Left colon (tissue), 2 donors: ENCODE measurements around the gene GNAI1. TPM values are rescaled to one million over a fixed set of nuclear protein-coding genes. Genes with fewer than 3 reads are reported as not detected.

ENCODE experiments used
- ATAC-seq: fragments of 200-7000 bp; cut with Tn5 transposase; one replicate; pipeline ENCODE4 v1.9.1; 2020; ENCODE audit warnings: mild to moderate bottlenecking, moderate library complexity
- DNase-seq, 2 donors: peaks; one replicate each; pipeline ENCODE4 v3.0.0-alpha.2; 2020
- intact Hi-C, 2 donors: fragments of 100-400 bp; cut with DNase I in 1 of 2; cut with micrococcal nuclease in 1 of 2; formaldehyde crosslinking; loops; one replicate each; pipeline versions ENCODE4 v1.11.2 to v1.14.0; 2022; cut with DNase I, micrococcal nuclease
- total RNA-seq, 2 donors: library from RNA; stranded (reverse); fragmentation: NEBNext Ultra II Directional; extraction: Animal tissue kit (Norgen Biotek cat#: 25700); gene quantifications; one replicate each; pipeline ENCODE4 v1.2.1, GENCODE V29; 2021
- donor health status: DM: no; HTN: no; CAD: no.
- donor health status: DM: yes; HTN: yes; CAD: no.

Gene GNAI1
- total RNA-seq, 2 donors from 2014 or later: 22.9 to 31.7 TPM

DNA sequence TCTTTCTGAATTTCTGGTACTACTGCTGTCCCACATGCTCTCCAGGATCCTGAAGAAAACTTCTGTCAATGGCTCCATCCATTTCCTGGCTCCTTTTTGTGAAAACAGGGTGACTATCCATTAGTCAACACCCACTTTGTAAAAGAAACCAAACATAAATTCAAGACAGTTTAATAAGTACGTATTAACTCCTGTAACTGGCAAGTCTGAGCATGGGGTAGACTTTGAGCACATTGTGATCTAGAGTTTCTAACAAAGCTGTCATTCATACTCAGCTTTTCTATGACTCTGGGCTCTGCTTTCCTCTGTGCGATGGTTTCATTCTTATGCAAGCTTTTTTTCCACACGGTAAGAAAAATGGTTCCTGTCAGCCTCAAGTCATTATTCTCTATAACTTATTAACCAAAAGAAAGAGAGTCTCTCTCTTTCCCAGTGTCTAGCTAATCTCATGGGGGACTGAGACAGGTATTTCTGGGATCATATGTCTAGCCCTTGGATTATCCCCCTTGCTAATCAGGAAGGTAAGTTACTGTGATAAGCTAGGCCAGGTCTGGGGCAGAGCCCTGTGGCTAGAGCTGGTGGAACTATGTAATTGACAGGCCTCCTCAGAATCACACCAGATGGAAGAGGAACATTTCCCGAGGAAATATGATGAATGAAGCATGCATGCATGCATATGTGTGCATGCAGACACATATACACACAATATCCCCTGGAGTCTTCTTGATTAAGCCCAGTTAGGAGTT is 98.5 kb downstream of the GNAI1 start:
- ATAC-seq: no peak
- intact Hi-C loops: no loop called here
- no peak for DNase-seq

DNA sequence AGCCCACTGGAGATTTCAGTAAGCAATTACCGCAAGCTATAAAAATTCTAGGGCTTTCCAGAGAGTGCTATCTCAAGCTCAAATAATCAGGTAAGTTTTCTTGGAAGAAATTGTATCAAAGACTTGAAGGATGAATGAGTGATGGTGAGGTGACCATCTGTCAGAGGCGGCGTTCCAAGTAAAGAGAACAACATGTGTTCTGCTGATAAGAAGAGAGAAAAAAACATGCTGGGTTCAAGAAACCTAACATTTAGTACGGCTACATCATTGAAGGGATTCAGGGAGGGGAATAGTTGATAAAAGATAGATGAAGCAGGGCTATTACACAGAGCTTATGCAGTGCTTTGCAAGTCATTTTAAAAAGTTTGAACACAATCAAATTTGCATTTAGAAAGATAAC is 100.7 kb downstream of the GNAI1 start:
- DNase-seq: no peak
- intact Hi-C loops: no loop called here

GRCh38 chr7:80236681-80237080 is 102.0 kb downstream of the GNAI1 start:
- DNase-seq (no peak), ATAC-seq (no peak)
- intact Hi-C loops: no loop called here

More for the DNA sequence above, 100.7 kb downstream of the GNAI1 start:
- ATAC-seq: no peak

- intact Hi-C loops: no loop called here
- ATAC-seq: no peak
- no peak for DNase-seq
Measured at GRCh38 chr7:80240265-80241025, 105.8 kb downstream of the GNAI1 start.

DNA sequence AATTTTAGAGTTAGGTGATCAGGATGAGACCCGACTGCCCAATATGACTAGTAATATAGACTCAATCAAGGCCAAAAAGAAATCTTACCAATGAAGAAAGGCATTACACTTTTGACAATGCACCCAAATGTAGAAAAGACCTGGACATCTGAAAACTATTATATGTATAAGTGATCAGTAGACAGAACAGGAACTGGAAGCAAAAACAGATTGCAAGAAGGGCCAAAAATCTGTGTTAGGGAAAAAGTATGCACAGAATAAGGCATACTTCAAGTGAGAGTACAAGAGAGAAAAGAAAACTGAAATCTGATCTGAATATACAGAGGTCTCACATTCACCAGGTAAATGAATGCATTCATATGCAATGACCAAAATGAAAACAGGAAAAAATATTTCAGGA is 107.0 kb downstream of the GNAI1 start:
- intact Hi-C loops: no loop called here
- ATAC-seq (no peak), DNase-seq (no peak)

GRCh38 chr7:80243425-80243824 is 108.8 kb downstream of the GNAI1 start:
- DNase-seq (no peak), ATAC-seq (no peak)
- intact Hi-C loops: no loop called here

GRCh38 chr7:80244206-80244916 is 109.7 kb downstream of the GNAI1 start:
- DNase-seq (no peak), ATAC-seq (no peak)
- intact Hi-C loops: no loop called here

- DNase-seq: no peak
- no peak for ATAC-seq
- intact Hi-C loops: no loop called here
Measured at GRCh38 chr7:80247144-80247543, 112.5 kb downstream of the GNAI1 start.

DNA sequence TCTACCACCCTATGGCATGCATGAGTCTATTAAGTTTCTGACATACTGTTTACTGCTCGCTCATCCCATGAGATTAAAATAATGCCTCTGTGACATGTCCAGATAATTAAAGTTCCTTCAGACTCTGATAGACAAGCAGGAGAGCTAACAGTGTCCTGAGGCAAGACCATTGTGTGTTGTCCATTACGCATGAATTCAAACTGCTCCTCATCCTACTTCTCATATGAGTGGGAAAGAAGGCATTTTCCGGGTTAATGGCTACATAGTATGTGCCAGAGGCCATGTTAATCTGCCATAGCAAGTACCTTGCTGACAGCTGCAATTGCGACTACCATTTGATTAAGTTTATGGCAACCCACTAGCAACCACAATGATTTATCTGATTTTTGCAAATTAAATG is 113.3 kb downstream of the GNAI1 start:
- ATAC-seq (no peak), DNase-seq (no peak)
- intact Hi-C loops: no loop called here

GRCh38 chr7:80249184-80249583 is 114.6 kb downstream of the GNAI1 start:
- no peak for ATAC-seq
- intact Hi-C loops: no loop called here
- DNase-seq: no peak

GRCh38 chr7:80249619-80250295 is 115.1 kb downstream of the GNAI1 start:
- ATAC-seq: no peak

GRCh38 chr7:80253237-80253636 is 118.6 kb downstream of the GNAI1 start:
- intact Hi-C loops: no loop called here
- DNase-seq (no peak), ATAC-seq (no peak)

More at GRCh38 chr7:80249619-80250295, 115.1 kb downstream of the GNAI1 start:
- intact Hi-C loops: no loop called here
- DNase-seq: no peak

DNA sequence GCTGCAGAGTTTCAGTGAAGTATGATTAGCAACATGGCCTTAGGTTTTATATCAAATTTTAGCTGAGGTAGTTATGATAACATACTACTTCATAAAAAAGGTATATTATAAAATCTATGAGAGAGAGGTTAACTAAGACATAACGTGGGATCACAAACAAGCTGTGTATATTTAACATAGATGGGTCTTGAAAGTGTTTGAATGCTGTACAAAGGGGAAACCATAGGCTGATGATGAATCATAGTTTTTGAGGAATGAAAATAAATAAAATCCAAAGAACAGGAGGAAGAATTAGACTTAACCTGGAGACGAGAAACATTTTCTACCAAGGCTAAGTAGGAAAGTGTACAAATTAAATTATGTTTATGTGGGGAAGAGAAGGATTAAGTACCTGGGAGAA is 119.0 kb downstream of the GNAI1 start:
- no peak for DNase-seq
- intact Hi-C loops: no loop called here
- no peak for ATAC-seq

DNA sequence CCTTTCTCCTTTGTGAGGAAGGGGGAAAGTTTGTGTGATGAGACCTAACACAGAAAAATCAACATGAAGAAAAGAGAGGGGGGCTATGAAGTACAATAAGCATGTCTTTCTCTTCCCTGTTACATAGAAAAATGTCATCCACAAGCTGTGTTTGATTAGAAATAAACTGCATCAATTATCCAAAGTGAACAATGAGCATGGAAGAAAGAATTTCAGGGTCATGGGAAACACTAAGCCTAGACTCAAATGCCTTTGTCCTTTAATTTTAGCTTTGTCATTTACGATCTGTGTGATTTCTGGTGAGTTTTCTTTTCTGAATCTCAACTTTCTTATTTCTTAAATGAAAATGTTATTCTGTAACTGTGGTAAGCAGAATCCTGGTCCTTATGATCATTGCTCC is 121.0 kb downstream of the GNAI1 start:
- DNase-seq: no peak
- intact Hi-C loops: no loop called here
- ATAC-seq: no peak

GRCh38 chr7:80257756-80258155 is 123.1 kb downstream of the GNAI1 start:
- ATAC-seq (no peak), DNase-seq (no peak)
- intact Hi-C loops: no loop called here

- no peak for ATAC-seq
- DNase-seq: no peak
- intact Hi-C loops: no loop called here
Measured at GRCh38 chr7:80260606-80261005, 126.0 kb downstream of the GNAI1 start.

GRCh38 chr7:80263333-80263732 is 128.7 kb downstream of the GNAI1 start:
- no peak for ATAC-seq
- DNase-seq: no peak
- intact Hi-C loops: no loop called here

DNA sequence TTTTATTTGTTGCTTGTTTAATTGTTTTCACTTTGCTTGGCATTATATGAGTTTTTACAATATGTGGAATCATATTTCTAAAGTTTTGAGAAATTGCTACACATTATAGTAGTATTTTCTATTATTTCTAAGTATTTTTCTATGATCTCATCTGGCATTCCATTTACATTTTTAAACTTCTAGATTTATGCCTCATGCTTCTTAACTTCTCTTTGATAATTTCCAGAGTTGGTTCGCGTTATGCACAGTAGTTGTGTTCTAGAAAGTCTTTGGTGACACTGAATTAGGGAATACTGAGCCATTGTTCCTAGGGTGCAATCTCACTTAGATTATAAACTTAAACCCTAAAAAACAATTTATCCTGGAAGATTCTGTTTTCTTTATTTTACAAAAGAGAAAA is 129.2 kb downstream of the GNAI1 start:
- DNase-seq (no peak), ATAC-seq (no peak)
- intact Hi-C loops: no loop called here

DNA sequence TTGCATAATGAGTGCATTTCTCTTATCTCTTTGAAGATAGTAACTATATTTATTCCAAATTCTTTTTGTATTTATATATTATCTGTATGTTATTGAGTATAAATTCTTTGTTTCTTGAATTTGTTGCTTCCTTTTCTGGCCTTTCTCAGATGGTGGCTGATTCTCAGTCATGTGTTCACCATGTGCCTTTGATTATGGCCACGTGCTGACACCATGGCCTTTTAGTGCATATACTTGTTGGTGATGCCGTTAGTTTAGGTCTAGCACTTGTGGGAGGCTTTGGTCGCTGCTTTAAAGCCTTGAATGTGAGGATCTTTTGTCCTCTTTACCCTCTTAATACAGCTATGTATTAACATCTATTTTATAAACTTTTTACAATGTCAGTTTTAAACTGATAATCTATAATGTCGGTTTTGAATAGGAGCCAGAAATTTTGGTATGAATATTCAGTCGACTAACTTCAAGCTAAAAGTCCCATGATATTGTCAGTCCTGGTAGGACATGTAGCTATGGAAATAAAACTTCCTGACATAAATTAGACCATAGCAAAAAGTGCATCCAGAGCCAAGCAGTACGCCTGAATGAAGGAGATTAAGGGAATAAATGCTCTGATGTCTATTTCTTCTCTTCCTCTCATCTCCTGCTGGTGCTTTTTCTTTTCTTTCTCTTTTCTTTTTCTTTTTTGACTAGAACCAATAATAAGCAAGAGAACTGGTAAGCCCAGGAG is 130.3 kb downstream of the GNAI1 start:
- intact Hi-C loops: no loop called here
- no peak for ATAC-seq
- no peak for DNase-seq
